Sciatic nerve (tissue), 2 donors: Measurements from ENCODE around the gene RHOB. TPM values are rescaled to one million over a fixed set of nuclear protein-coding genes. Genes with fewer than 3 reads are reported as not detected.
"Not testable (repeated sequence)": the region's sequence is repeated elsewhere in the genome, so short reads cannot be mapped to it uniquely, and the experiment has no call there.

Experiments used
- ATAC-seq: fragments of 200-7000 bp; cut with Tn5 transposase; one replicate; pipeline ENCODE4 v1.9.1; 2020; ENCODE audit warnings: mild to moderate bottlenecking, moderate library complexity
- DNase-seq: peaks from one replicate; pipeline ENCODE4 v3.0.0-alpha.2; 2020; ENCODE audit warnings: low spot score
- intact Hi-C: fragments of 100-400 bp; cut with DNase I; formaldehyde crosslinking; loops from one replicate; pipeline ENCODE4 v1.14.2; 2022
- total RNA-seq: library from RNA; stranded (reverse); fragmentation: NEBNext Ultra II Directional; extraction: Animal tissue kit (Norgen Biotek cat#: 25700); gene quantifications from one replicate; pipeline ENCODE4 v1.2.1, GENCODE V29; 2021
- donor health status: DM: no; HTN: no; CAD: no.
- donor health status: DM: no; HTN: no; CAD: no.

RHOB gene
- total RNA-seq, 1 donor from 2014 or later = 236 TPM

DNA sequence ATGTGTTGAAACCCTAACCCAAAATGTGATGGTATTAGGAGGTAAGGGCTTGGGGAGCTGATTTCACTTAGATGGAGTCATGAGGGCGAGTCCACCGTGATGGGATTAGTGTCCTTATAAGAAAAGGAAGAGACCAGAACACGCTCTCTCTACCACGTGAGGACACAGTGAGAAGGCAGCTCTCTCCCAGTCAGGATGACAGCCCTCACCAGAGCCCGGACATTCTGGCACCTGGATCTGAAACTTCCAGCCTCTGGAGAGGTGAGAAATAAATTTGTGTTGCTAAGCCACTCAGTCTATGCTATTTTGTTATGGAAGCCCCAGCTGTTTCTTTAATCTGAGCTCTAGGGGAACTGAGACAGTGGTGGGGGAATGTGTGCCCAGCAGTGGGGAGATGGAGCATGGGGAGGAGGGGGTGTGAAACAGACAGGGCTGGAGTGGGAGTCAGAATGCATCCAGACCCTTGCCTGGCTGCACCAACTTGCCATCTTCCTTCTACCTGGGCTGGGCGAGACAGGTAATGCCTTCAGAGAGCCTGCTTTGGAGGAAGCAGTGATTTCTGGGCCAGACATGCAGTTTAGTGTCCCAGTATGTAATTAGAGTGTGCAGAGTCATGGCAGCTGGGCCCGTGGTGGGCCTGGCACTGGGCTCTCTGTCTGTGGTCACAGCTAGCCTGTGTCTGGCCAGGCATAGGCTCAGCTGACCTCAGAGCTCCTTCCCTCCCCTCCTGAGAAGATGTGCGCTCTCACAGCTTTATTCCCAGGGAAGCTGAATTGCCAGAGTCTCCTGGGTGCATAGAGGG is 38.1 kb downstream of the RHOB start:
- intact Hi-C loops = no loop called here
- DNase-seq (no peak), ATAC-seq (no peak)

DNA sequence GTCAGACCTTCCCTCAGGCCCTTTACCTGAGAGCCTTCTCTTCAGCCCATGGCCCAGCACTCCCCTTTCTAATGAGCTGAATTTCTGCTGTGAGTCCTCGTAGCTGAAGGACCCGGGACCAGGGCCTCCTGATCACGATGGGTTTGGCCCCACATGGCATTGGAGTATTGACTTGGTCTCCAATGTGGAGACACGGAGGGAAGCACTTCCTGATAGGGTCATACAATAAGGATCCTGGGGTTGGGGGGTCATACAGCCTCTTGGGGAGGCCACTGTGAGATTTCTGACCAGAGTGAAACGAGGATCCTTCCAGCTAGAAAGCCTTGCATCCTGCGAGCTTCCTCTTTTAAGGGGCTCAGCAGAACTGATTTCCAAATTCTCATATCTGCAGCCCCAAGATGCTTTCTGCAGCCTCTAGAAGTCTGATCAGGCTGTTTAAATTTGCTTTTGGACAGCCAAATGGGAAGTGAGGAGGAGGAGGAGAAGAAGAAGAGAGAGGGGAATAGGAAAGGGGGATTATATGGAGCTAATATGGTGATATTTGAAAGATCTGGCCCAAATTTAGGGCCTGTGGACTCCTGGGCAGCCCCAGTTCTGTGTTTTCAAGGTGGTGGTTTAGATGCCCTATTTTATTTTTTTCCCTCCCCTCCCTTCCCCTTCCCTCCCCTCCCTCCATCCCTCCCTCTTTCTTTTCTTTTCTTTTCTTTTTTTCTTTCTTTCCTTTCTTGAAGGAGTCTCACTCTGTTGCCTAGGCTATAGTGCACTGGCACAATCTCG is 38.9 kb downstream of the RHOB start:
- peak; percentile 30 for DNase-seq
- ATAC-seq = no peak
- intact Hi-C loops = no loop called here

DNA sequence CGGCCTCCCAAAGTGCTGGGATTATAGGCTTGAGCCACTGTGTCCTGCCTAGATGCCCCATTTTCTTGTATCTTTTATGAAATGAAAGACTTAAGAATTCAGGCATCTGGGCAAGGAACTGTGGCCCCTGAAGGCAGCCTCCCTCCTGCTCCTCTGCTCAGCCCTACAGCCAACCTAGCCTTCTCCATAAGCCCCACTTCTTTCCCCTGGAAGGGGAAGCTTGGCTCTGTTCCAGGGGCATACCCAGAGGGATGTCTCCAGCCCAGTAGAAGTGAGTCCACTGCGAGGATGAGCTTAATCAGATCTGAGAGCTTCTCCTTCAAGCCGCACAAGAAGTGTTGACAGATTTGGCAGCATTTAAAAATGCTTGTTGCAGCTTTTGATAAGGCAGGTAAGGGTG is 39.7 kb downstream of the RHOB start:
- ATAC-seq = no peak
- intact Hi-C loops = no loop called here
- DNase-seq = peak; percentile 49

DNA sequence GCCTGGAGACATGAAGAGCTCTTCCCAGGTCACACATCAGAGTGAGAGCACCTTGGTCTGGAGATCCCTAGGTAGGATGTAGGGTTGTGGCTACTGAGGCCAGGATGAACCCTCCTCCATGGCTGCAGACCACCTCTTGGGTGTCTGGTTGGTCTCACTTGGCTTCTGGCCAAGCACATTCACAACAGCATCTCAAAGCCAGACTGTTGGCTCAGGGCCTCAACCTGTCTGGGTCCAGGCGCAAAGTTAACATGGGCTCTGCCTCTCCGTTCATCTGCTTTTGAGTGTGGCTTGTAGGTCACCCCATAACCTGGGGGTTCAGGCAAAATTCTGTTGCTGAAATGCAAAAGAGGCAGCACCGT is 40.1 kb downstream of the RHOB start:
- intact Hi-C loops = no loop called here

DNA sequence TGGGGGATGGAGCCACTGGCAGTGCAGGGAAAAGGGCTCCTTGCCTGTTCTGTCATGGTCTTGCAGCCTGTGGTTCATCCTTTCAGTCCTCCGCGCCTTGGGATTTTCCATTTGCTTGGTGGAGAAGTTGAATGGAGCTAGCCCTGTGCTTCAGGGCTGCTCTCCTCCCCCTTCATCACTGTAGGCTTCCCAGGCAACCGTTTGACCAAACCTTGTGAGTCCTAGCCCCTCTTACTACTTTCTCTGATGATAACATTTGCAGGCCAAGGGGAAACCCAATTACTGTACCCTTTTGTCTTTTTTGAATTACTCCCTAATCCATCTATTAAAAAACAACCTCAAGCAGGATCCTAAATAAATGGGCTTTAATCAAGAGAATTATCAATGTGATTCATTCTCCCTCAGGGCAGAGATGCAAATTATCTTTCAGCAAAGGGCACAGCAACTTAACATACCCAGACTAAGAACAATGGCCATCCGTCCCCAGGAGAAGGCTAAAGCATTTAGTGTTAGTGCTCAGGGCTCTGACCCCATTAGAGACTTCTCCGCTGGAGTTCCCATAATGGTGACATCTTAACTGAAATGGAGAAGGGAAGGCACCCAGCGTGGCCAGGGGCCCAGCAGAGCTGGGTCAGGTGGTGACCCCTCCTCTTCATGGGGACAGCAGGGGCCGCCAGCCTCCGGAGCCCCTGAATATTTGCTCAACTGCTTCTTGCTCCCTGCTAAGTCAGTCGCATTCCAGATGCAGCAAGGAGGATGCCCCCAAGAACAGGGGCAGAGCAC is 40.7 kb downstream of the RHOB start:
- DNase-seq (no peak), ATAC-seq (no peak)
- intact Hi-C loops = no loop called here

More for the DNA sequence above, 40.1 kb downstream of the RHOB start:
- DNase-seq = peak; percentile 50
- ATAC-seq = no peak

DNA sequence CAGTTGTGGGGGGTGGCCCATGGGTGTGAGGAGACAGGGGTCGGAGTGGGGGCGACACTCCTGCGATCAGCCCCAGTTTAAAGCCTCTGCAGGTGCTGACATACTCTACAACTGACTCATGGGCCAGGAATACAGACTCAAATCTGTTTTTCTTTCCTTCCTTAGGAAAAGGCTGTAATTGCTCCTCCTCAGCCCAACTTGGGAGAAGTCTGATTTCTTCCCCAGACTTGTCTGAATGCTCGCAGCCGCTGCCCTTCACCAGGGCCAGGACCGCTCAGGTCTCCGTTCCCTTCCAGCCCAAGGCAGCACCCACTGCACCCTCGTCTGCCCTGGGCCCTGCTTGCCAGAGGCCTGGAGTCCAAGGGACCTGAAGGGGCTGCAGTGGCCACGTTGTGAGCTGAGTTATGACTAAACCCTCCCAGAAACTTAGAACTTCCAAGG is 41.3 kb downstream of the RHOB start:
- DNase-seq (peak; percentile 33), ATAC-seq (no peak)
- intact Hi-C loops = no loop called here

DNA sequence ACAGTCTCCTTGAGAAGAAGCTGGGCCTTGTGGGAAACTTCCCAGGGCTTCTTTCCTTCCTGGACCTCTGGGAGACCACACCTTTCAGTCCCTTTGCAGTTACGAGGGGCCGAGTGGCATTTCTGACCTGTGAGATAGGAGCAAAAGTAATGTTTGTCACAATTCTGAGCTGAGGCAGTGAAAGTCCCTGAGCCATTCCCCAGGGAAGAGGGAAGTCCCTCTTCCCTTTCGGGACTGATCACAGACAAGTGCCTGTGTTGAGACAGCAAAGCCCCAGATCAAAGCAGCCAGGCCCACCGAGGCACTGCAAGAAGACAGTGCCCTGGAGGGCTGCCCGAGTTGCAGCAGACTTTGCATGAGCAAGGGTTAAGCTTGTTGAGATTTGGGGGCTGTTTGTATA is 41.9 kb downstream of the RHOB start:
- intact Hi-C loops = no loop called here
- DNase-seq (peak; percentile 51), ATAC-seq (no peak)

DNA sequence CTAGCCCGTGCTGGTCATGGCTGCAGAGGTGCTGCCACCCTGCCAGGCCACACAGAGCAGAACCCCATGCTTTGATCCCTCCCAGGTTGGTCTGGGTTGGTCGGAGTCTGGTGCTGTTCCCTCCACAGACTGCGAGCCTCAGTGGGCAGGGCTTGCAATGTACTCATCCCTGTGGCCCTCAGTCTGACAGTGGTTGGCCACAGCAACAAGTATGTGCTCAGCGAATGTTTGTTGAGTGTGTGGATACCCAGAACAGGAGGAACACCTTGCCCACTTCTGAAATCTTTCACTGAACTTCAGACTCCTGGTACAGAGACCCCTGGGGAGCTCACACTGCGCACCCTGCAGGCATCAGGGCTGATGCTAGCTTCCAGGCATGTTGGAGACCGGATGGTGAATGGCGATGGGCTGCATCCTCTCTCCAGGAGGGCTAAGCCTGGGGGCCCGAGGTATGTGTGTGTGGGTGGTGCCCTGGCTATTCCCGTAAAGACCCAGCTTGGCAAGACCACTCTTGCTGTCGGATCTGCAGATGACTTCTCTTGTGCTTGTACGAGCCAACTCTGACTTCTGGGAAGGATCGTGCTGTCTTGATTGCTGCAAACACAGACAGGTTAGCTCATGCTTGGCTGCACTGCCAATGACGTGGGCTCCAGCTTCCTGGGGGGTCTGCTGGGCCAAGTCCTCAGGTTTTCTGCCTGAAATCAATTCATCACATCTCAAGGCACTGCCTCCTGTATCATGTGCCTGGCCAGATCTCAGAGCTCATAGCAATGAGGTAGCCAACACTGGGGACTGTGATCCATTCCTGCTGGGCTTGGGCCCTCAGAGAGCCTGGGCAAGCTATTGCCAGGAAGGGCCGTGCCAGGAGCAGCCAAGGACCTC is 43.7 kb downstream of the RHOB start:
- DNase-seq = peak; percentile 56
- ATAC-seq = peak; percentile 61

DNA sequence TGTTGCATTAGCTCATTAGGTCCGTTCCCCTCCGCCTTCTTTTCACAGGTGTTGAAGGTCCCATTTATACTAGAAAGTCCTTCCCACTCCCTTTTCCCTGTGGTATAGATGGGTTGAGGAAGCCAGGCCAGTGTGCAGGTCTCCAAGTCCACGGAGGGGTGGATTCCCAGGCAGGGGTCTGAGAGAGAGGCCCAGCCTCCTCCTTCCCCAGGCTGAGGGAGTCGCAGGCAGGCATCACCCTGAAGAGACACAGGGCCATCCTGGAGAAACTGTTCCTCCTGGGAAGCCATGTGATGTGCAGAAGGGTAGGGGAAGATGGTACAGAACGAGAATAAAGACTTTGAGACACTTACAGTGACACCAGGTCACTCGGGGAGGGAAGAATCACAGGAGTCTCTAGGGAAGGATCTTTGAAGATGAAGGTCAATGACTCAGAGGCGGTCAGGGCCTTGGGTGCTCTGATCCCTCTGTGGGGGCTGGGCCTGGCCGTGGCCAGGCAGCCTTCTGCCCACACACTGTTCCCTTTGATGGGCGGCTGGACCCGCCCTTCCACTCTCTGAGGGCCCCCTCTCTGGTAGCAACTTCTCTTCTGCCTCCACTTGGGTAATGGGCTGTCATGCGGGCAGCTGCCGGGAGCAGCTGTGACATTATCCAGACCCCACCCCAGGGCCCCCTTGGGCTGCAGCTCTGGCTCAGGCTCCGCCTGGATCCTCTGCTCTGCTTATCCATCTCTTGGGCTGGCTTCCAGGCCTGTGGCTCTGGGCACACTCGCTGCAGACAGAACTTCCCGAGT is 45.1 kb downstream of the RHOB start:
- DNase-seq = peak; percentile 54
- ATAC-seq = no peak
- intact Hi-C loops = no loop called here

More for the DNA sequence above, 43.7 kb downstream of the RHOB start:
- intact Hi-C loops = no loop called here

DNA sequence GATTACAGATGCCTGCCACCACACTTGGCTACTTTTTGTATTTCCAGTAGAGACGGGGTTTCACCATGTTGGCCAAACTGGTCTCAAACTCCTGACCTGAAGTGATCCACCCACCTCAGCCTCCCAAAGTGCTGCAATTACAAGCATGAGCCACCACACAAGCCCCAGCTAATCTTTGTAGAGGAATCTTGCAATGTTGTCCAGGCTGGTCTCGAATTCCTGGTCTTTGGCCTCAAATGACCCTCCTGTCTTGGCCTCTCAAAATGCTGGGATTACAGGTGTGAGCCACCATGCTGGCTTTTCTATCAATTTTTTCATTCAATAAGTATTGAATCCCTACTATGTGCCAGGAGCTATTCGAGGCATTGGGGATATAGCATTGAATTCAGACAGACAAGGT is 46.2 kb downstream of the RHOB start:
- intact Hi-C loops, ATAC-seq, DNase-seq: not testable (repeated sequence)

DNA sequence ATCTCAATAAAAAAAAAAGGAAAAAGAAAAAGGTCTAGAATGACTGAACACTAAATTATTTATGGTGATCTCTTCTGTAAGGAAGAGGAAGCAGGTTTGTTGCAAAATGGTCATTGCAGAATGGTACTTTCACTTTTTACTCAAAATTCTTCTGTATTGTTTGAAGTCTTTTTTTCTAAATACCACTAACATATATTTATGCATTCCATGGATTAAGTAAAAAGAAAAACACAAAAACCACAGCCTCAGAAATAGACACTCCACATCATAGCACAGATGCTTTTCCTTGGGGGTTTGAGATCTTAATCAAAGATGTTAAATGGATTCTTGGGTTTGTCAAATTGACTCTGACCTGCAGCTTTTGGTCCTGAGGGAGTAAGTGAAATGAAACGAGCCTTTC is 47.4 kb downstream of the RHOB start:
- ATAC-seq (no peak), DNase-seq (no peak)
- intact Hi-C loops = no loop called here

DNA sequence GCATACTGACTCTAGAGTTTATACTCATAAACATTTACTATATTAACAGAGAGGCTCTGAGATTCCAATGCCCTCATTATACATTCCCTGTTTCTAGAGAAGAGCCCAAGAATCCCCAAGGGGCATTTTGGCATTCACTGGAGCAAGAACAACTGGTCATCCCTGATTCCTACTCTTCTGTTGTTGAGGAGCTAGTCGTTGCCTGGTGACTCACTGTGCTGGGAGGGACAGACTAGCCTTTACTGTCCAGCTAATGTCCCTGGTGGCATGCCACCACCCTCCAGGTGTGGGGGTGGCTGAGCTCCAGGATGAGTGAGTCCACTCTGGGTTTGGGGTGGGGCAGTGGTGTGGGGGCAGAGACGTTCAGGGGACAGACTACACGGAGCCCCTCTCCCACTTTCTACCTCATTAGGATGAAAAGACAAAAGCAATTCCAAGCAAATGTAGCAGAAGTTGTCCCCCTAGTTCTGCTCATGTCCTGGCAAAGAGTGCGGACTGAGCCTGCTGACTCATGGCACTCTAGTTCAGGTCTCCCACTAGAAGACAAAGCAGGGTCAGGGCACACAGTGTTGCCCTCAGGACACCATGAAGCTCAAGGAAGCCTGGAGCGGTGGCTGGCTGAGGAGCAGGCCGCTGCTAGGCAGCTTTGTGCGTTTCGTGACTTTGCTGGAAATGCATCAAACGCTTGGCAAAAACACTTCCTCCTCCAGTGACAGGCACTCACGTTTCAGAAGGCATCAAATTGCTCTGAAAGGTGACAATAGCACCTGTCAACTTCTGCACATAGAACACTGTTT is 49.4 kb downstream of the RHOB start:
- intact Hi-C loops = no loop called here
- peak; percentile 57 for DNase-seq
- ATAC-seq = peak; percentile 42

DNA sequence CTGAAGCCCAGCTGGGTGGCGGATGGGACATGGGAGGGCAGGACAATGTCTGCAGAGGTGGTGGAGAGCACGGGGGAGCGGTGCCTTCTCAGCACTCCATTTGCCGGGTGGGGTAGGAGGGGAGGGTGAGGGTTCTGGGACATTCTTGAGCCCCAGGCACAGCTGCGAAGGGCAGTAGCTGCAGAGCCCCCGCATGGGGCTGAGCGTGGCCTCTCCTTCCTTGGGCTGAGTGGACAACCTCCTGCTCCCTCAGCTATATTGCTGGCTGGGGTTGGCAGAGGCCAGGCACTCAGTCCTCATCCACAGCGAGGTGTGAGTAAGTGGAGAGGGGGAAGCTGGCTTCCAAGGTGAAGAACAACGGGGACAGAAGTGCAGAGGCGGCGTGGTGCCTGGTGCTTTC is 50.1 kb downstream of the RHOB start:
- DNase-seq = peak; percentile 42
- intact Hi-C loops = no loop called here
- ATAC-seq = no peak
